ENCODE results near the gene ENOX1.

Gene ENOX1

DNA sequence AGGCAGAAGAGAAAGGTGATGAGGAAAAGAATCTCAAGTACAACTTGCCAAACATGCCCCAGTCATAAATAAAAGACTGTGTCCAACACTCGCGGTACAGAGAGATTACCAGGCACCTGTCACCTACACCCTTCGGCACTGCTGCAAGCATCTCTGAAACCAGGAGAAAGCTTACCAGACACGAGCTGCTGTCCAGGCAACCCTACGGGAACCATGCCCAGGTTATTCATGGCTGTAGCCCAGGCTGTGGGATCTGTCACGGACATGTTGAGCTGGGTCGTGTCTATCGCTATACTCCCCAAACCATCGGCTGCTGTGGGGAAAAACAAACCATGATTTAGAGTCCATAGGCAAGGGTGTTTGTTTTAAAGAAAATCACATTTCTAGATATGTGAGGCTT lies 375.0 kb downstream of the ENOX1 start (continued):
- TF ChIP-seq ZNF335 (tag by site-specific recombination; conservative IDR thresholded peaks at IDR 0.05) (no peak), ZNF394 (tag by site-specific recombination; IDR thresholded peaks at IDR 0.05; ENCODE audit: borderline replicate concordance) (no peak), ZNF549 (tag by site-specific recombination; IDR thresholded peaks at IDR 0.05) (no peak)
- TF ChIP-seq, protein P1, sequence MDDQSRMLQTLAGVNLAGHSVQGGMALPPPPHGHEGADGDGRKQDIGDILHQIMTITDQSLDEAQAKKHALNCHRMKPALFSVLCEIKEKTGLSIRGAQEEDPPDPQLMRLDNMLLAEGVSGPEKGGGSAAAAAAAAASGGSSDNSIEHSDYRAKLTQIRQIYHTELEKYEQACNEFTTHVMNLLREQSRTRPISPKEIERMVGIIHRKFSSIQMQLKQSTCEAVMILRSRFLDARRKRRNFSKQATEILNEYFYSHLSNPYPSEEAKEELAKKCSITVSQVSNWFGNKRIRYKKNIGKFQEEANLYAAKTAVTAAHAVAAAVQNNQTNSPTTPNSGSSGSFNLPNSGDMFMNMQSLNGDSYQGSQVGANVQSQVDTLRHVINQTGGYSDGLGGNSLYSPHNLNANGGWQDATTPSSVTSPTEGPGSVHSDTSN (CRISPR knock-in tag; IDR thresholded peaks at IDR 0.05), result no peak

DNA sequence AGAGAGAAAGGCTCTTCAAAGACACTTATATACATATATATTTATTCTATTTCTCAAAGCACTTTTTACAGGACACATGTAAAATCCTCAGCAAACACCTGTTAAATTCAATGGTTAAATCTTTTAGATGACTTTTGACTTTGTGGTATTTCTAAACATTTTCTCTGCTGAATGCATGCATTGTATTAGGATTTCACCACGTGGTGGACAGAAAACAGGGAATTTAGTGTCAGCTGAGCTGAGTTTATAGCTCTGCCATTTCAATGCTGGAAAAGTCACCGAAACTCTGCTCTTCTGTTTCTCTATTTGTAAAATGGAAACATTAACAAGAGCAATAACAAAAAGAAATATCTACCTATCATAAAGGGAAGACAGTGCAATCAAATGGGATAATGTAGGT lies 375.6 kb downstream of the ENOX1 start:
- TF ChIP-seq, protein P1 (CRISPR knock-in tag; IDR thresholded peaks at IDR 0.05), result no peak
- TF ChIP-seq, protein P2, sequence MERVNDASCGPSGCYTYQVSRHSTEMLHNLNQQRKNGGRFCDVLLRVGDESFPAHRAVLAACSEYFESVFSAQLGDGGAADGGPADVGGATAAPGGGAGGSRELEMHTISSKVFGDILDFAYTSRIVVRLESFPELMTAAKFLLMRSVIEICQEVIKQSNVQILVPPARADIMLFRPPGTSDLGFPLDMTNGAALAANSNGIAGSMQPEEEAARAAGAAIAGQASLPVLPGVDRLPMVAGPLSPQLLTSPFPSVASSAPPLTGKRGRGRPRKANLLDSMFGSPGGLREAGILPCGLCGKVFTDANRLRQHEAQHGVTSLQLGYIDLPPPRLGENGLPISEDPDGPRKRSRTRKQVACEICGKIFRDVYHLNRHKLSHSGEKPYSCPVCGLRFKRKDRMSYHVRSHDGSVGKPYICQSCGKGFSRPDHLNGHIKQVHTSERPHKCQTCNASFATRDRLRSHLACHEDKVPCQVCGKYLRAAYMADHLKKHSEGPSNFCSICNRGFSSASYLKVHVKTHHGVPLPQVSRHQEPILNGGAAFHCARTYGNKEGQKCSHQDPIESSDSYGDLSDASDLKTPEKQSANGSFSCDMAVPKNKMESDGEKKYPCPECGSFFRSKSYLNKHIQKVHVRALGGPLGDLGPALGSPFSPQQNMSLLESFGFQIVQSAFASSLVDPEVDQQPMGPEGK (tag by site-specific recombination; IDR thresholded peaks at IDR 0.05), result no peak
- no peak for TF ChIP-seq REPIN1 (tag by site-specific recombination; IDR thresholded peaks at IDR 0.05; ENCODE audit: low read depth)
- TF ChIP-seq SALL2 (tag by site-specific recombination; IDR thresholded peaks at IDR 0.05; ENCODE audit: borderline replicate concordance), result no peak
- TF ChIP-seq, protein P3, sequence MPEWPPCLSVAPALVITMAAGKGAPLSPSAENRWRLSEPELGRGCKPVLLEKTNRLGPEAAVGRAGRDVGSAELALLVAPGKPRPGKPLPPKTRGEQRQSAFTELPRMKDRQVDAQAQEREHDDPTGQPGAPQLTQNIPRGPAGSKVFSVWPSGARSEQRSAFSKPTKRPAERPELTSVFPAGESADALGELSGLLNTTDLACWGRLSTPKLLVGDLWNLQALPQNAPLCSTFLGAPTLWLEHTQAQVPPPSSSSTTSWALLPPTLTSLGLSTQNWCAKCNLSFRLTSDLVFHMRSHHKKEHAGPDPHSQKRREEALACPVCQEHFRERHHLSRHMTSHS (tag by site-specific recombination; IDR thresholded peaks at IDR 0.05), result no peak
- no peak for TF ChIP-seq ZNF274 (IDR thresholded peaks at IDR 0.05; ENCODE audit: low read length)
- no peak for TF ChIP-seq ZNF274 (tag by site-specific recombination; IDR thresholded peaks at IDR 0.05; ENCODE audit: borderline replicate concordance)
- TF ChIP-seq ZNF341 (tag by site-specific recombination; IDR thresholded peaks at IDR 0.05; ENCODE audit: low read depth), result no peak
- no peak for TF ChIP-seq ZNF239 (tag by site-specific recombination; IDR thresholded peaks at IDR 0.05)
- no peak for TF ChIP-seq ZNF571 (tag by site-specific recombination; IDR thresholded peaks at IDR 0.05)
- TF ChIP-seq ZNF37A (tag by site-specific recombination; IDR thresholded peaks at IDR 0.05), result no peak
- TF ChIP-seq, protein P4, sequence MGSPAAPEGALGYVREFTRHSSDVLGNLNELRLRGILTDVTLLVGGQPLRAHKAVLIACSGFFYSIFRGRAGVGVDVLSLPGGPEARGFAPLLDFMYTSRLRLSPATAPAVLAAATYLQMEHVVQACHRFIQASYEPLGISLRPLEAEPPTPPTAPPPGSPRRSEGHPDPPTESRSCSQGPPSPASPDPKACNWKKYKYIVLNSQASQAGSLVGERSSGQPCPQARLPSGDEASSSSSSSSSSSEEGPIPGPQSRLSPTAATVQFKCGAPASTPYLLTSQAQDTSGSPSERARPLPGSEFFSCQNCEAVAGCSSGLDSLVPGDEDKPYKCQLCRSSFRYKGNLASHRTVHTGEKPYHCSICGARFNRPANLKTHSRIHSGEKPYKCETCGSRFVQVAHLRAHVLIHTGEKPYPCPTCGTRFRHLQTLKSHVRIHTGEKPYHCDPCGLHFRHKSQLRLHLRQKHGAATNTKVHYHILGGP (tag by site-specific recombination; IDR thresholded peaks at IDR 0.05), result no peak
- TF ChIP-seq, protein P5, sequence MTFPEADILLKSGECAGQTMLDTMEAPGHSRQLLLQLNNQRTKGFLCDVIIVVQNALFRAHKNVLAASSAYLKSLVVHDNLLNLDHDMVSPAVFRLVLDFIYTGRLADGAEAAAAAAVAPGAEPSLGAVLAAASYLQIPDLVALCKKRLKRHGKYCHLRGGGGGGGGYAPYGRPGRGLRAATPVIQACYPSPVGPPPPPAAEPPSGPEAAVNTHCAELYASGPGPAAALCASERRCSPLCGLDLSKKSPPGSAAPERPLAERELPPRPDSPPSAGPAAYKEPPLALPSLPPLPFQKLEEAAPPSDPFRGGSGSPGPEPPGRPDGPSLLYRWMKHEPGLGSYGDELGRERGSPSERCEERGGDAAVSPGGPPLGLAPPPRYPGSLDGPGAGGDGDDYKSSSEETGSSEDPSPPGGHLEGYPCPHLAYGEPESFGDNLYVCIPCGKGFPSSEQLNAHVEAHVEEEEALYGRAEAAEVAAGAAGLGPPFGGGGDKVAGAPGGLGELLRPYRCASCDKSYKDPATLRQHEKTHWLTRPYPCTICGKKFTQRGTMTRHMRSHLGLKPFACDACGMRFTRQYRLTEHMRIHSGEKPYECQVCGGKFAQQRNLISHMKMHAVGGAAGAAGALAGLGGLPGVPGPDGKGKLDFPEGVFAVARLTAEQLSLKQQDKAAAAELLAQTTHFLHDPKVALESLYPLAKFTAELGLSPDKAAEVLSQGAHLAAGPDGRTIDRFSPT (tag by site-specific recombination; IDR thresholded peaks at IDR 0.05), result no peak
- TF ChIP-seq, protein P6, sequence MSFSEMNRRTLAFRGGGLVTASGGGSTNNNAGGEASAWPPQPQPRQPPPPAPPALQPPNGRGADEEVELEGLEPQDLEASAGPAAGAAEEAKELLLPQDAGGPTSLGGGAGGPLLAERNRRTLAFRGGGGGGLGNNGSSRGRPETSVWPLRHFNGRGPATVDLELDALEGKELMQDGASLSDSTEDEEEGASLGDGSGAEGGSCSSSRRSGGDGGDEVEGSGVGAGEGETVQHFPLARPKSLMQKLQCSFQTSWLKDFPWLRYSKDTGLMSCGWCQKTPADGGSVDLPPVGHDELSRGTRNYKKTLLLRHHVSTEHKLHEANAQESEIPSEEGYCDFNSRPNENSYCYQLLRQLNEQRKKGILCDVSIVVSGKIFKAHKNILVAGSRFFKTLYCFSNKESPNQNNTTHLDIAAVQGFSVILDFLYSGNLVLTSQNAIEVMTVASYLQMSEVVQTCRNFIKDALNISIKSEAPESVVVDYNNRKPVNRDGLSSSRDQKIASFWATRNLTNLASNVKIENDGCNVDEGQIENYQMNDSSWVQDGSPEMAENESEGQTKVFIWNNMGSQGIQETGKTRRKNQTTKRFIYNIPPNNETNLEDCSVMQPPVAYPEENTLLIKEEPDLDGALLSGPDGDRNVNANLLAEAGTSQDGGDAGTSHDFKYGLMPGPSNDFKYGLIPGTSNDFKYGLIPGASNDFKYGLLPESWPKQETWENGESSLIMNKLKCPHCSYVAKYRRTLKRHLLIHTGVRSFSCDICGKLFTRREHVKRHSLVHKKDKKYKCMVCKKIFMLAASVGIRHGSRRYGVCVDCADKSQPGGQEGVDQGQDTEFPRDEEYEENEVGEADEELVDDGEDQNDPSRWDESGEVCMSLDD (tag by site-specific recombination; IDR thresholded peaks at IDR 0.05), result no peak
- TF ChIP-seq ZNF184 (tag by site-specific recombination; IDR thresholded peaks at IDR 0.05), result no peak
- Histone ChIP-seq H3K36me3 (ENCODE audit: control insufficient read depth in 2 of 2, insufficient read depth in 1 of 2, low read length in 2 of 2) (no peaks in the 10 kb centered on the region), H3K4me1 (ENCODE audit: control insufficient read depth, insufficient read depth, low read length) (no peaks in the 10 kb centered on the region), H3K9me3 (ENCODE audit: control insufficient read depth, insufficient read depth, low read depth, low read length) (no peaks in the 10 kb centered on the region), H3K27ac (ENCODE audit: extremely low read depth, low read depth, low read length) (no peak overlapping the region), H3K4me3 (ENCODE audit: low read depth, low read length) (no peak overlapping the region)
- ChIA-PET CTCF (interaction anchor here (0.9 kb wide), 1 partner anchor 62 kb away, joined by 3 read pairs; no protein-coding TSS in a partner anchor), POLR2A (no interaction called here)

Measured in HEK293 (cell line).